LNCaP clone FGC (cell line): Measurements from ENCODE around the gene TNFRSF8.

Source experiments
- DNase-seq: peaks from one replicate; pipeline ENCODE4 v3.0.0-alpha.2; 2011; ENCODE audit warnings: low read depth
- H3K4me3 ChIP-seq: 2 replicates; pipeline ENCODE4 v1.5.1; 2011; ENCODE audit warnings: mild to moderate bottlenecking, low read depth, low read length, control low read depth
- TF ChIP-seq, protein P1 (sequence below): IDR thresholded peaks from 2 replicates; pipeline ENCODE4 v1.5.1; 2012; ENCODE audit warnings: mild to moderate bottlenecking; ENCODE audit not compliant: control insufficient read depth, insufficient read depth; ENCODE audit errors: extremely low read depth

The TNFRSF8 gene

DNA sequence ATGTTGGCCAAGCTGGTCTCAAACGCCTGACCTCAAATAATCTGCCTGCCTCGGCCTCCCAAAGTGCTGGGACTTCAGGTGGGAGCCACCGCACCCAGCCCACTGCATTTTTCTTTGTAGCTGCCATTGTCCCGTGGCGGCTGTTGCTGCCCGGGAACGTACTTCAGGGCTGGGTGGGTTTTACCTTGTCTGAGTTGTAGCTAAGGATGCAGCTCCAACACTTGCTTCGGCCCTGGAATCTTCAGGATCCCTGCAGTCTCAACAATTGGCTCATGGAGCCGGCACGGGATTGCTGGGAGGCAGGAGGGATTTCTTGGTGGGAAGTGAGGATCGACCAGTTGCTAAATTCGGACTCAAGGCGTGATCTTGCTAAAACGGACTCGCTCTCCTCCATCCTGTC lies 10.7 kb downstream of the TNFRSF8 start:
- TF ChIP-seq, protein P1, sequence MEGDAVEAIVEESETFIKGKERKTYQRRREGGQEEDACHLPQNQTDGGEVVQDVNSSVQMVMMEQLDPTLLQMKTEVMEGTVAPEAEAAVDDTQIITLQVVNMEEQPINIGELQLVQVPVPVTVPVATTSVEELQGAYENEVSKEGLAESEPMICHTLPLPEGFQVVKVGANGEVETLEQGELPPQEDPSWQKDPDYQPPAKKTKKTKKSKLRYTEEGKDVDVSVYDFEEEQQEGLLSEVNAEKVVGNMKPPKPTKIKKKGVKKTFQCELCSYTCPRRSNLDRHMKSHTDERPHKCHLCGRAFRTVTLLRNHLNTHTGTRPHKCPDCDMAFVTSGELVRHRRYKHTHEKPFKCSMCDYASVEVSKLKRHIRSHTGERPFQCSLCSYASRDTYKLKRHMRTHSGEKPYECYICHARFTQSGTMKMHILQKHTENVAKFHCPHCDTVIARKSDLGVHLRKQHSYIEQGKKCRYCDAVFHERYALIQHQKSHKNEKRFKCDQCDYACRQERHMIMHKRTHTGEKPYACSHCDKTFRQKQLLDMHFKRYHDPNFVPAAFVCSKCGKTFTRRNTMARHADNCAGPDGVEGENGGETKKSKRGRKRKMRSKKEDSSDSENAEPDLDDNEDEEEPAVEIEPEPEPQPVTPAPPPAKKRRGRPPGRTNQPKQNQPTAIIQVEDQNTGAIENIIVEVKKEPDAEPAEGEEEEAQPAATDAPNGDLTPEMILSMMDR, result no peak
- no peak for DNase-seq
- no peak overlapping the region for H3K4me3 ChIP-seq

DNA sequence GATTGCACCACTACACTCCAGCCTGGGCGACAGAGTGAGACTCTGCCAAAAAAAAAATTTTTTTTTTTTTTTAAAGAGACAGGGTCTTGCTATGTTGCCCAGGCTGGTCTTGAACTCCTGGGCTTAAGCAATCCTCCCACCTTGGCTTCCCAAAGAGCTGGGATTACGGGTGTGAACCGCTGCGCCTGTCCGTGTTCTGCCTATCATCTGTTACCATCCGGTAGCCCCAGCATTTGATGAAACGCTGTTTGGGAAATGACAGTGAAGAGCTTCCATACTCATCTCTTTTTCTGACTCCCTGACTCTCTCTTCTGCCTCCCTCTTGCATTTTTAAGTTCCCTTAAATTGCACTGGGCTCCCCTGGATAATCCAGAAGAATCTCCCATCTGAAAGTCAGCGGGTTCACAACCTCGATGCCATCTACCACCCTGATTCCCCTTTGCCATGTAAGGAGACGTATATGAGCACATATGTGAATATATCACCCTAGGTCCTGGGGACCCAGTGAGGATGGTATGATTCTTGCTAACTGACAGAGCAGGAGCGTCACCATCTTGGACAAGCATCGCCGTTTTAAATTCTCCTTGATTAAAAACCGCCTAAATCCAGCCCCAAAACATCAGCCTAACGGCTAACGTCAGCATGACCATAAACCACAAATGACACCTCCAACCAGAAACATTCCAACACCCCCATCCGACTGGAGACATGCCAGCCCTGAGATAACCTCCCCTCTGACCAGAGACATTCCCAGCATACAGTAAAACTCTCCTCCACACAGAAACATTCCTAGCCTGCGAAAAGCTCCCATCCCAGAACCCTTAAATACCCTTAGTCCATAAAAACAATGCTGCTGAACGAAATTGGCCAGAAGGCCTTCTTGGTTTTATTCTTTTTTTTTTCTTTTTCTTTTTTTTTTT lies 12.4 kb downstream of the TNFRSF8 start:
- TF ChIP-seq, protein P1, result no peak
- no peak overlapping the region for H3K4me3 ChIP-seq
- DNase-seq, result no peak

GRCh38 chr1:12076425-12077005 lies 13.4 kb downstream of the TNFRSF8 start:
- TF ChIP-seq, protein P1, result no peak
- no peak for DNase-seq
- no peak overlapping the region for H3K4me3 ChIP-seq

DNA sequence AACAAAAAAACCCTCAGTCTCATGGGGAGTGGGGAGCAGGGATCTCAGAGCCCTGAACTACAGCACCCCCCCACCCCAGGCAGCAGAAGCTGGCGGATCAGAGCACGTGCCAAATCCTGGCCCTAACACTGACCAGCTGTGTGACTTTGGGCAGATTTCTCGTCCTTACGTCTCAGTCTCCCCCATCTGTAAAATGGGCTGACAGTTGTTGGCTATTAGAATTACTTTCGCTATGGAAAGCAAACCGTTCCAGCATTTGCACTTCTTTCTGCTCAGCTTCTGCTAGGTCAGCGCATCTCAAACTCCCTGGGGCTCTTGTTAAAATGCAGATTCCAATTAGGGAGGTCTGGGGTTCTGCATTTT lies 15.5 kb downstream of the TNFRSF8 start:
- TF ChIP-seq, protein P1, result no peak
- DNase-seq, result no peak
- no peak overlapping the region for H3K4me3 ChIP-seq

GRCh38 chr1:12078938-12079861 lies 16.1 kb downstream of the TNFRSF8 start:
- H3K4me3 ChIP-seq, result no peak overlapping the region
- DNase-seq, result no peak
- TF ChIP-seq, protein P1, result peak; percentile 39

DNA sequence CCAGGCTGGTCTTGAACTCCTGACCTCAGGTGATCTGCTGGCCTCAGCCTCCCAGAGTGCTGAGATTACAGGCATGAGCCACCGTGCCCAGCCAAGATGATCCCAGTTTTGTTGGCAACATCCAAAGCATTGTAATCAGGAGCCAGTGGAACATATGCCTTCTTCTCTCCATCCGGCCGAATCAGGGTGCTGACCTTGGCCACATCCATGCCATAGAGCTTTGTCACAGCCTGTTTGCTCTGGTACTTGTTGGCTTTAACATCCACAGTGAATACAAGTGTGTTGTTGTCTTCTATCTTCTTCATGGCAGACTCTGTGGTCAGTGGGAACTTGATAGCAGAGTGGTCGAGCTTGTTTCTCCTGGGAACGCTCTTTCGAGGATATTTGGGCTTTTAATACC lies 17.1 kb downstream of the TNFRSF8 start:
- no peak for DNase-seq
- TF ChIP-seq, protein P1, result no peak
- no peak overlapping the region for H3K4me3 ChIP-seq
